MM.1S (cell line): Measurements from ENCODE around the gene CCDC69.

ENCODE experiments used
- DNase-seq: peaks from one replicate; pipeline ENCODE4 v3.0.0-alpha.2; 2015
- H2AFZ ChIP-seq: fragments of 300-600 bp; sonication (generic); 2 replicates; pipeline ENCODE4 v1.6.0; 2016; ENCODE audit warnings: antibody characterized with exemption, low read length
- H3F3A ChIP-seq: fragments of 300-600 bp; sonication (generic); 2 replicates; pipeline ENCODE4 v1.6.1; 2016; ENCODE audit warnings: mild to moderate bottlenecking, antibody characterized with exemption, low read length, moderate library complexity, mixed read lengths; ENCODE audit not compliant: insufficient read depth
- H3K27ac ChIP-seq: fragments of 300-600 bp; sonication (generic); 2 replicates; pipeline ENCODE4 v1.5.1; 2016; ENCODE audit warnings: mild to moderate bottlenecking, low read length
- H3K27me3 ChIP-seq: fragments of 300-600 bp; sonication (generic); replicated peaks from 2 replicates; pipeline ENCODE4 v1.6.0; 2016; ENCODE audit warnings: low read length; ENCODE audit not compliant: insufficient read depth
- H3K36me3 ChIP-seq: fragments of 300-600 bp; sonication (generic); replicated peaks from 2 replicates; pipeline ENCODE4 v1.6.1; 2016; ENCODE audit warnings: mild to moderate bottlenecking, low read length, mixed read lengths; ENCODE audit not compliant: insufficient read depth
- H3K4me1 ChIP-seq: fragments of 300-600 bp; sonication (generic); 2 replicates; pipeline ENCODE4 v1.6.1; 2016; ENCODE audit warnings: low read length, mixed read lengths
- H3K4me2 ChIP-seq: fragments of 300-600 bp; sonication (generic); 2 replicates; pipeline ENCODE4 v1.6.0; 2016; ENCODE audit warnings: low read depth, low read length
- H3K4me3 ChIP-seq: fragments of 300-600 bp; sonication (generic); 2 replicates; pipeline ENCODE4 v1.5.1; 2016; ENCODE audit warnings: low read length, mixed read lengths
- H3K79me2 ChIP-seq: fragments of 300-600 bp; sonication (generic); 2 replicates; pipeline ENCODE4 v1.6.1; 2016; ENCODE audit warnings: mixed run types, low read length, mixed read lengths
- H3K9ac ChIP-seq: fragments of 300-600 bp; sonication (generic); 2 replicates; pipeline ENCODE4 v1.6.1; 2016; ENCODE audit warnings: low read length, mixed read lengths
- H3K9me2 ChIP-seq: fragments of 300-600 bp; sonication (generic); replicated peaks from 2 replicates; pipeline ENCODE4 v1.6.1; 2016; ENCODE audit warnings: mild to moderate bottlenecking, low read length, mixed read lengths; ENCODE audit not compliant: insufficient read depth
- H3K9me3 ChIP-seq: fragments of 300-600 bp; sonication (generic); replicated peaks from 2 replicates; pipeline ENCODE4 v1.6.1; 2016; ENCODE audit warnings: mild to moderate bottlenecking, low read length, mixed read lengths; ENCODE audit not compliant: insufficient read depth
- H4K20me1 ChIP-seq: fragments of 300-600 bp; sonication (generic); 2 replicates; pipeline ENCODE4 v1.6.1; 2016; ENCODE audit warnings: mild to moderate bottlenecking, low read length, moderate library complexity, mixed read lengths; ENCODE audit not compliant: insufficient read depth
- CTCF ChIP-seq: fragments of 300-600 bp; sonication (generic); IDR thresholded peaks from 2 replicates; pipeline ENCODE4 v1.5.1; 2016; ENCODE audit warnings: antibody characterized with exemption, low read length, mixed read lengths
- EZH2 ChIP-seq: fragments of 300-600 bp; sonication (generic); optimal IDR thresholded peaks from 2 replicates; pipeline ENCODE3; 2017; ENCODE audit warnings: low read depth, mild to moderate bottlenecking, antibody characterized with exemption, low read length, mixed read lengths
- EZH2phosphoT487 ChIP-seq: fragments of 300-600 bp; sonication (generic); IDR thresholded peaks from 2 replicates; pipeline ENCODE4 v1.6.1; 2018; ENCODE audit warnings: antibody characterized with exemption, low read length

CCDC69 gene

GRCh38 chr5:151251001-151251551 lies 27.2 kb upstream of the CCDC69 start:
- H3K4me1 ChIP-seq, result peaks cover 30% of the 10 kb centered on the region
- peak overlapping the region; percentile 91; the same call in 1 of the 2 replicates for H3K4me2 ChIP-seq
- H4K20me1 ChIP-seq, result no peaks in the 10 kb centered on the region
- H2AFZ ChIP-seq, result no peak overlapping the region
- H3K27me3 ChIP-seq, result no peaks in the 10 kb centered on the region
- no peaks in the 10 kb centered on the region for H3K9me2 ChIP-seq
- no peaks in the 10 kb centered on the region for H3K36me3 ChIP-seq
- H3F3A ChIP-seq, result peaks cover 29% of the 10 kb centered on the region
- H3K9me3 ChIP-seq, result no peaks in the 10 kb centered on the region
- H3K4me3 ChIP-seq, result peak overlapping the region; percentile 56; the same call in 1 of the 2 replicates
- H3K79me2 ChIP-seq, result peaks cover 29% of the 10 kb centered on the region
- H3K9ac ChIP-seq, result peak overlapping the region; percentile 8; the same call in 1 of the 2 replicates
- peak overlapping the region; percentile 71; the same call in 1 of the 2 replicates for H3K27ac ChIP-seq
- peak; percentile 80 for DNase-seq
- TF ChIP-seq EZH2phosphoT487, result no peak
- TF ChIP-seq EZH2, result no peak
- no peak for TF ChIP-seq CTCF

DNA sequence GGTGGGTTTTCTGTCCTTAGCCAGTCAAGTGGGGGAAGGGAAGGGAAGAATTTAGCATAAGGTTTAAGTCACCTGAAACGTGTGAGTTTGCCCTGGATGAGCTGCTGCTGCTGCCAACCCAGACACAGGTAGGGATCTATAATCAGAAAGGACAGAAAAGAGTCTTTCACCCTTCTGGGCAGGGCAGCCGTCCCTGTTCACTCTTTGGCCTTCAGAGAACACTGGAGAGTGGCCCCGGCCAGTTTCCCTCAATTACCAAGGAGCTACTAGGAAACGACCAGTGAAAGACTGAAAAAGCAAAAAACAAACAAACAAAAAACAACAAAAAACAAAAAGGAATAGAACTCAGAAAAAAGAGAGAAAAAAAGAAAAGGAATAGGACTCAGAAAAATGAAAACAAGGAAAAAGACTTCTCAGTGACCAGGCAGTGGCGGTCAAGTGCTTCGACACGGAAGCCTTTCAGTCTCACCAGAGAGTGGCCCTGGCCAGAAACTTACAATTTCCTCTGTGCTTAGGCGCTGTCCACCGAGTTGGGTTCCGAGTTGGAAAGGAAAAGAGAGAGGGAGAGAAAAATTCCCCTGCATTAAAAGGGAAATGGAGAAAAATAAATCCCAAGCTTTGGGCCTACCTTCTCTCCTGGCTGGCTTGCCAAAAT lies 26.6 kb upstream of the CCDC69 start:
- Histone ChIP-seq H3K4me3 (peak overlapping the region; percentile 56; the same call in 1 of the 2 replicates), H3F3A (peaks cover 29% of the 10 kb centered on the region), H3K9me2 (no peaks in the 10 kb centered on the region), H3K9ac (peak overlapping the region; percentile 8; the same call in 1 of the 2 replicates), H3K27ac (peak overlapping the region; percentile 71; the same call in 1 of the 2 replicates), H3K4me1 (peaks cover 24% of the 10 kb centered on the region), H3K79me2 (peaks cover 24% of the 10 kb centered on the region), H2AFZ (no peak overlapping the region), H3K36me3 (no peaks in the 10 kb centered on the region), H3K9me3 (no peaks in the 10 kb centered on the region), H3K4me2 (peak overlapping the region; percentile 91; the same call in 1 of the 2 replicates), H4K20me1 (no peaks in the 10 kb centered on the region), H3K27me3 (no peaks in the 10 kb centered on the region)
- TF ChIP-seq EZH2 (no peak), EZH2phosphoT487 (no peak), CTCF (no peak)
- DNase-seq, result no peak

- peaks cover 12% of the 10 kb centered on the region for H3K4me1 ChIP-seq
- H3F3A ChIP-seq, result peaks cover 20% of the 10 kb centered on the region
- peaks cover 12% of the 10 kb centered on the region for H3K79me2 ChIP-seq
- TF ChIP-seq EZH2phosphoT487, result no peak
- no peak for TF ChIP-seq EZH2
- no peak for TF ChIP-seq CTCF
- H3K9me2 ChIP-seq, result no peaks in the 10 kb centered on the region
- H3K36me3 ChIP-seq, result no peaks in the 10 kb centered on the region
- DNase-seq, result no peak
- H3K9me3 ChIP-seq, result no peaks in the 10 kb centered on the region
- H3K9ac ChIP-seq, result no peak overlapping the region
- no peak overlapping the region for H2AFZ ChIP-seq
- H3K4me3 ChIP-seq, result no peak overlapping the region
- H3K4me2 ChIP-seq, result no peak overlapping the region
- H4K20me1 ChIP-seq, result no peaks in the 10 kb centered on the region
- no peaks in the 10 kb centered on the region for H3K27me3 ChIP-seq
- no peak overlapping the region for H3K27ac ChIP-seq
Measured at GRCh38 chr5:151249281-151249680, 25.4 kb upstream of the CCDC69 start.
